WTC11 (cell line): ENCODE results near the gene SLC25A22.

Experiments
- IRF2 ChIP-seq: sonication (generic); formaldehyde crosslinking; IDR thresholded peaks from 2 replicates; pipeline ENCODE4 v1.8.0; 2022; ENCODE audit warnings: low read depth, missing genetic modification reagents, borderline replicate concordance
- KAT7 ChIP-seq: sonication (generic); formaldehyde crosslinking; IDR thresholded peaks from 2 replicates; pipeline ENCODE4 v1.8.1; 2023; ENCODE audit warnings: missing genetic modification reagents, mild to moderate bottlenecking, borderline replicate concordance
- SOX15 ChIP-seq: fragments of 250-450 bp; sonication (Bioruptor Pico); IDR thresholded peaks from 2 replicates; pipeline ENCODE4 v1.9.0; 2021; ENCODE audit warnings: mild to moderate bottlenecking
- TEAD4 ChIP-seq: sonication (generic); formaldehyde crosslinking; IDR thresholded peaks from 2 replicates; pipeline ENCODE4 v1.8.0; 2022; ENCODE audit warnings: mild to moderate bottlenecking, missing genetic modification reagents
- TF ChIP-seq, protein P1 (sequence below): sonication (generic); formaldehyde crosslinking; IDR thresholded peaks from 2 replicates; pipeline ENCODE4 v1.8.1; 2022; ENCODE audit warnings: mild to moderate bottlenecking, moderate library complexity, missing genetic modification reagents
- TF ChIP-seq, protein P2 (sequence below): fragments of 200-600 bp; IDR thresholded peaks from 2 replicates; pipeline ENCODE4 v1.8.0; 2022; ENCODE audit warnings: antibody characterized with exemption
- TF ChIP-seq, protein P3 (sequence below): sonication (generic); formaldehyde crosslinking; IDR thresholded peaks from 2 replicates; pipeline ENCODE4 v1.8.1; 2022; ENCODE audit warnings: mild to moderate bottlenecking, missing genetic modification reagents, moderate library complexity, borderline replicate concordance
- TF ChIP-seq, protein P4 (sequence below): sonication (generic); formaldehyde crosslinking; conservative IDR thresholded peaks from 2 replicates; pipeline ENCODE4 v1.8.1; 2022; ENCODE audit warnings: mild to moderate bottlenecking, missing genetic modification reagents
- TF ChIP-seq, protein P5 (sequence below): sonication (generic); formaldehyde crosslinking; IDR thresholded peaks from 2 replicates; pipeline ENCODE4 v1.8.0; 2023; ENCODE audit warnings: missing genetic modification reagents

DNA sequence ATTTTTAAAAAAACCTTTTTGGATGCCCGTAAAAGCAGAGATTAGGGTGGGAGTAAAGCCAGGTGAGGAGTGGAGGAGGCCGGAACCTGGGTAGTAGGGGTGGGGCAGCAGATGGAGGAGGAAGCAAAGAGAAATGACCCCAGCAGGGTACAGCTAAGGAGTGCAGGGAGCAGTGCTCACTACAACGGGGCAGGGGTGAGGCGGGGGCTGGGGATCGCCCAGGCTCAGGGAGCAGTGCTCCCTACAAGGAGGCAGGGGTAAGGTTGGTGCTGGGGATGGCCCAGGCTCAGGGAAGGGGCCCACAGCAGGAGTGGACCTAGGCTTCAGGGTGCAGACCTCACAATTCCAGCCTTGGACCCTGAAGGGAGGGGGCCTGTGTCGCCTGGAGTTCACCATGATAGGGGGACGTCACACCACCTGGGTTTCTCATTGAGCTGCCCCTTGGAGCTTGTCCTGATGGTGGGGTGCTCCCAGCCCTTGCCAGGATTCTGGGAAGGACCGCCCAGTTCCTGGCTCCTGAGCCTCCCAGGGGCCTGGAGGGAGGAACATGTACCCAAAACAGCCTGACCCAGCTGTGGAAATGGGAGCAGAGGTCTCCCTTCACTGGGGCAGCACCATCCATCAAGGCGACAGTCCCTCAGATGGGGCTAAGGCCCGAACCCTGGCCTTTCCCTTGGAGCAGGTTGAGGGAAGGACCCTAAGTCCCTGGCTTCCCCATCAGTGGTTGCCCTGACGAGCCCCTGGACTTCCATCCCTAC lies 17.8 kb upstream of the SLC25A22 start:
- TF ChIP-seq IRF2 (no peak), KAT7 (CRISPR knock-in tag) (no peak), TEAD4 (no peak), SOX15 (CRISPR knock-in tag) (no peak)
- TF ChIP-seq, protein P1, sequence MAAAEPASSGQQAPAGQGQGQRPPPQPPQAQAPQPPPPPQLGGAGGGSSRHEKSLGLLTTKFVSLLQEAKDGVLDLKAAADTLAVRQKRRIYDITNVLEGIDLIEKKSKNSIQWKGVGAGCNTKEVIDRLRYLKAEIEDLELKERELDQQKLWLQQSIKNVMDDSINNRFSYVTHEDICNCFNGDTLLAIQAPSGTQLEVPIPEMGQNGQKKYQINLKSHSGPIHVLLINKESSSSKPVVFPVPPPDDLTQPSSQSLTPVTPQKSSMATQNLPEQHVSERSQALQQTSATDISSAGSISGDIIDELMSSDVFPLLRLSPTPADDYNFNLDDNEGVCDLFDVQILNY (CRISPR knock-in tag) = no peak
- TF ChIP-seq, protein P2, sequence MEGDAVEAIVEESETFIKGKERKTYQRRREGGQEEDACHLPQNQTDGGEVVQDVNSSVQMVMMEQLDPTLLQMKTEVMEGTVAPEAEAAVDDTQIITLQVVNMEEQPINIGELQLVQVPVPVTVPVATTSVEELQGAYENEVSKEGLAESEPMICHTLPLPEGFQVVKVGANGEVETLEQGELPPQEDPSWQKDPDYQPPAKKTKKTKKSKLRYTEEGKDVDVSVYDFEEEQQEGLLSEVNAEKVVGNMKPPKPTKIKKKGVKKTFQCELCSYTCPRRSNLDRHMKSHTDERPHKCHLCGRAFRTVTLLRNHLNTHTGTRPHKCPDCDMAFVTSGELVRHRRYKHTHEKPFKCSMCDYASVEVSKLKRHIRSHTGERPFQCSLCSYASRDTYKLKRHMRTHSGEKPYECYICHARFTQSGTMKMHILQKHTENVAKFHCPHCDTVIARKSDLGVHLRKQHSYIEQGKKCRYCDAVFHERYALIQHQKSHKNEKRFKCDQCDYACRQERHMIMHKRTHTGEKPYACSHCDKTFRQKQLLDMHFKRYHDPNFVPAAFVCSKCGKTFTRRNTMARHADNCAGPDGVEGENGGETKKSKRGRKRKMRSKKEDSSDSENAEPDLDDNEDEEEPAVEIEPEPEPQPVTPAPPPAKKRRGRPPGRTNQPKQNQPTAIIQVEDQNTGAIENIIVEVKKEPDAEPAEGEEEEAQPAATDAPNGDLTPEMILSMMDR = no peak
- TF ChIP-seq, protein P3, sequence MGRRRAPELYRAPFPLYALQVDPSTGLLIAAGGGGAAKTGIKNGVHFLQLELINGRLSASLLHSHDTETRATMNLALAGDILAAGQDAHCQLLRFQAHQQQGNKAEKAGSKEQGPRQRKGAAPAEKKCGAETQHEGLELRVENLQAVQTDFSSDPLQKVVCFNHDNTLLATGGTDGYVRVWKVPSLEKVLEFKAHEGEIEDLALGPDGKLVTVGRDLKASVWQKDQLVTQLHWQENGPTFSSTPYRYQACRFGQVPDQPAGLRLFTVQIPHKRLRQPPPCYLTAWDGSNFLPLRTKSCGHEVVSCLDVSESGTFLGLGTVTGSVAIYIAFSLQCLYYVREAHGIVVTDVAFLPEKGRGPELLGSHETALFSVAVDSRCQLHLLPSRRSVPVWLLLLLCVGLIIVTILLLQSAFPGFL (CRISPR knock-in tag) = no peak
- TF ChIP-seq, protein P4, sequence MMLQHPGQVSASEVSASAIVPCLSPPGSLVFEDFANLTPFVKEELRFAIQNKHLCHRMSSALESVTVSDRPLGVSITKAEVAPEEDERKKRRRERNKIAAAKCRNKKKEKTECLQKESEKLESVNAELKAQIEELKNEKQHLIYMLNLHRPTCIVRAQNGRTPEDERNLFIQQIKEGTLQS = no peak
- TF ChIP-seq, protein P5, sequence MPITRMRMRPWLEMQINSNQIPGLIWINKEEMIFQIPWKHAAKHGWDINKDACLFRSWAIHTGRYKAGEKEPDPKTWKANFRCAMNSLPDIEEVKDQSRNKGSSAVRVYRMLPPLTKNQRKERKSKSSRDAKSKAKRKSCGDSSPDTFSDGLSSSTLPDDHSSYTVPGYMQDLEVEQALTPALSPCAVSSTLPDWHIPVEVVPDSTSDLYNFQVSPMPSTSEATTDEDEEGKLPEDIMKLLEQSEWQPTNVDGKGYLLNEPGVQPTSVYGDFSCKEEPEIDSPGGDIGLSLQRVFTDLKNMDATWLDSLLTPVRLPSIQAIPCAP (CRISPR knock-in tag) = no peak
